HepG2 (cell line): ENCODE data around the gene PMPCB. TPM values are rescaled to one million over a fixed set of nuclear protein-coding genes. Genes with fewer than 3 reads are reported as not detected.

Experiments
- ELK4 ChIP-seq: sonication (generic); formaldehyde crosslinking; IDR thresholded peaks from 2 replicates; pipeline ENCODE4 v1.9.0; 2021; ENCODE audit warnings: missing genetic modification reagents, borderline replicate concordance
- HNF1A ChIP-seq, 2 experiments: sonication (generic) in 1 of 2; formaldehyde crosslinking in 1 of 2; IDR thresholded peaks; 2 replicates each; pipeline versions ENCODE4 v1.4.0 to v1.6.1; 2016 to 2020; ENCODE audit warnings: borderline replicate concordance in 1 of 2, low read depth in 1 of 2, mild to moderate bottlenecking in 1 of 2, missing genetic modification reagents in 1 of 2
- MYC ChIP-seq: sonication (generic); formaldehyde crosslinking; IDR thresholded peaks from 2 replicates; pipeline ENCODE4 v1.9.0; 2021; ENCODE audit warnings: missing genetic modification reagents, borderline replicate concordance
- TBX2 ChIP-seq: sonication (generic); formaldehyde crosslinking; IDR thresholded peaks from 2 replicates; pipeline ENCODE4 v1.5.0; 2020; ENCODE audit warnings: missing genetic modification reagents, mild to moderate bottlenecking, borderline replicate concordance
- TERF1 ChIP-seq: sonication (generic); formaldehyde crosslinking; IDR thresholded peaks from 2 replicates; pipeline ENCODE4 v1.8.0; 2022; ENCODE audit warnings: mild to moderate bottlenecking, missing genetic modification reagents, moderate library complexity
- ZNF12 ChIP-seq: sonication (generic); formaldehyde crosslinking; IDR thresholded peaks from 2 replicates; pipeline ENCODE4 v1.5.0; 2020; ENCODE audit warnings: missing genetic modification reagents
- ZNF431 ChIP-seq: sonication (generic); formaldehyde crosslinking; IDR thresholded peaks from 2 replicates; pipeline ENCODE4 v1.9.0; 2022; ENCODE audit warnings: missing genetic modification reagents, low read depth, mild to moderate bottlenecking, borderline replicate concordance
- ZNF569 ChIP-seq: sonication (generic); formaldehyde crosslinking; IDR thresholded peaks from 2 replicates; pipeline ENCODE4 v1.5.0; 2020; ENCODE audit warnings: mild to moderate bottlenecking, missing genetic modification reagents, moderate library complexity, borderline replicate concordance
- ZNF605 ChIP-seq: sonication (generic); formaldehyde crosslinking; IDR thresholded peaks from 2 replicates; pipeline ENCODE4 v1.8.0; 2022; ENCODE audit warnings: mild to moderate bottlenecking, missing genetic modification reagents
- ZNF646 ChIP-seq: sonication (generic); formaldehyde crosslinking; IDR thresholded peaks from 2 replicates; pipeline ENCODE4 v1.9.0; 2021; ENCODE audit warnings: mild to moderate bottlenecking, missing genetic modification reagents
- polyA plus RNA-seq, 8 experiments: library from polyadenylated mRNA; depleted of rRNA in 3 of 8; stranded (reverse) in 7 of 8; unstranded in 1 of 8; fragments of >200 nt; fragmentation: Illumina TruSeq in 4 of 8; extraction: Trizol in 4 of 8; gene quantifications; 2 replicates each; pipeline versions ENCODE4 v1.2.1 to v1.2.3, GENCODE V29; 2011 to 2016; ENCODE audit warnings: low read depth in 4 of 8, missing spikeins in 1 of 8, mixed read lengths in 1 of 8; ENCODE audit not compliant: insufficient read depth in 1 of 8
- total RNA-seq, 5 experiments: library from RNA; depleted of rRNA; stranded (reverse); fragments of >200 nt; fragmentation: Illumina TruSeq; extraction: Trizol; gene quantifications; 2 replicates each; pipeline ENCODE4 v1.2.3, GENCODE V29; 2016; ENCODE audit warnings: low read depth in 1 of 5

Gene PMPCB
- total and polyA plus RNA-seq, 2 of the 13 experiments (the other 11 are each of a cell fraction or from before 2014, with no cell fraction given): 80.8 to 124 TPM

GRCh38 chr7:103344453-103345149 is 47.4 kb downstream of the PMPCB start, which contains the start of gene DNAJC2 (continued):
- TF ChIP-seq TERF1 (CRISPR knock-in tag) (0 out of 2 replicates have a peak, but pooled peaks have one; percentile 62), MYC (CRISPR knock-in tag) (peak; percentile 95), ZNF605 (peak; percentile 94; the same call in 1 of the 2 replicates), TBX2 (CRISPR knock-in tag) (peak; percentile 76), ZNF431 (CRISPR knock-in tag) (peak; percentile 80), ZNF646 (CRISPR knock-in tag) (no peak), ELK4 (no peak), ZNF12 (CRISPR knock-in tag) (peak; percentile 76; the same call in 1 of the 2 replicates), ZNF569 (CRISPR knock-in tag) (no peak), HNF1A (IDR thresholded peaks at IDR 0.05; ENCODE audit: low read depth) (peak; percentile 58), HNF1A (CRISPR knock-in tag; IDR thresholded peaks at IDR 0.05; ENCODE audit: borderline replicate concordance) (peak; percentile 66; the same call in 1 of the 2 replicates)
